Activated CD8-positive, alpha-beta T cell treated with anti-CD3 and anti-CD28 coated beads for 36 hours (primary cell): Measurements from ENCODE around the gene EFCAB12. TPM values are rescaled to one million over a fixed set of nuclear protein-coding genes. Genes with fewer than 3 reads are reported as not detected.

Experiments
- ATAC-seq: fragments of 200-7000 bp; cut with Tn5 transposase; one replicate; pipeline ENCODE4 v1.10.0; 2021; ENCODE audit warnings: mild to moderate bottlenecking, moderate library complexity
- CTCF ChIA-PET: fragments of 350-600 bp; sonication (Branson Sonifier 250); formaldehyde crosslinking; loops from one replicate; lab custom pipeline; 2021; ENCODE audit warnings: antibody characterized with exemption; lab: Charles Lee
- POLR2A ChIA-PET: fragments of 350-600 bp; sonication (Branson Sonifier 250); formaldehyde crosslinking; loops from one replicate; lab custom pipeline; 2021; ENCODE audit warnings: antibody characterized with exemption; lab: Charles Lee
- DNase-seq: peaks from one replicate; pipeline ENCODE4 v3.0.0-alpha.2; 2020
- H3K27ac Mint-ChIP-seq: one replicate; pipeline ENCODE4 v1.8.0; 2021; ENCODE audit warnings: mild to moderate bottlenecking, mixed read lengths
- H3K27me3 Mint-ChIP-seq: one replicate; pipeline ENCODE4 v1.8.0; 2021; ENCODE audit warnings: mixed read lengths
- H3K36me3 Mint-ChIP-seq: one replicate; pipeline ENCODE4 v1.8.0; 2021; ENCODE audit warnings: low read depth, mixed read lengths
- H3K4me1 Mint-ChIP-seq: one replicate; pipeline ENCODE4 v1.8.0; 2021; ENCODE audit warnings: low read depth, mixed read lengths
- H3K4me3 Mint-ChIP-seq: one replicate; pipeline ENCODE4 v1.8.0; 2021; ENCODE audit warnings: mild to moderate bottlenecking, moderate library complexity, mixed read lengths
- H3K9me3 Mint-ChIP-seq: one replicate; pipeline ENCODE4 v1.8.0; 2021; ENCODE audit warnings: mixed read lengths
- intact Hi-C: fragments of 100-400 bp; cut with micrococcal nuclease; formaldehyde crosslinking; loops from one replicate; pipeline ENCODE4 v1.10.0; 2022
- total RNA-seq, 2 experiments: library from RNA; stranded (reverse); gene quantifications; one replicate each; pipeline ENCODE4 v1.2.3, GENCODE V29; 2021
- TF ChIP-seq, protein P1 (sequence below): fragments of 200-600 bp; IDR thresholded peaks from one replicate; pipeline ENCODE4 v1.8.0; 2022; ENCODE audit warnings: antibody characterized with exemption, mild to moderate bottlenecking

Gene EFCAB12
- total RNA-seq, 2 experiments from 2014 or later, result 0.56 to 0.65 TPM

DNA sequence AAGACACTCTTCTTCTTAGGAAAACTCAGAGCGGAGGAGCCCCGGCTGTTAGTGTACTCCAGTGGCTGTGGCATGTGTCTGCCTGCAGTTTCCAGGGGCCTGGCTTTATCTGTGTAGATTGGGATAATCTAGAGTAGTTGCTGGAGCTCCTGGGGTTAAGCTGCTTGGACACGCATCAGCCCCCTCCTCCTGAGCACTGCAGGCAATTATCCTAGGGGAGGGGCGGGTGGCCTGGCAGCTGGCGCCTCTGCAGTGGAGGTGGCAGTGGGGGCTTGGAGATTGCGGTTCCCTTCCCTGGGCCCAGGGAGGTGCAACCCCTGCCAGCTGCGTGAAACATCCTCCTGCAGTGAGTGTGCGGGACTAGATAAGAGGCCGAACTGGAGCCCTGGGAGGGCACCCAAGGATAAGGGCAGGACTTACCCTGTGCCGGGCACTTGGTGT is 68.2 kb downstream of the EFCAB12 start:
- ChIA-PET POLR2A (no interaction called here), CTCF (no interaction called here)
- Mint-ChIP-seq H3K4me3 (no peak overlapping the region), H3K9me3 (no peaks in the 10 kb centered on the region), H3K27ac (no peak overlapping the region), H3K36me3 (no peaks in the 10 kb centered on the region), H3K27me3 (no peaks in the 10 kb centered on the region), H3K4me1 (no peaks in the 10 kb centered on the region)
- ATAC-seq (no peak), DNase-seq (no peak)
- intact Hi-C loops, result no loop called here
- TF ChIP-seq, protein P1, sequence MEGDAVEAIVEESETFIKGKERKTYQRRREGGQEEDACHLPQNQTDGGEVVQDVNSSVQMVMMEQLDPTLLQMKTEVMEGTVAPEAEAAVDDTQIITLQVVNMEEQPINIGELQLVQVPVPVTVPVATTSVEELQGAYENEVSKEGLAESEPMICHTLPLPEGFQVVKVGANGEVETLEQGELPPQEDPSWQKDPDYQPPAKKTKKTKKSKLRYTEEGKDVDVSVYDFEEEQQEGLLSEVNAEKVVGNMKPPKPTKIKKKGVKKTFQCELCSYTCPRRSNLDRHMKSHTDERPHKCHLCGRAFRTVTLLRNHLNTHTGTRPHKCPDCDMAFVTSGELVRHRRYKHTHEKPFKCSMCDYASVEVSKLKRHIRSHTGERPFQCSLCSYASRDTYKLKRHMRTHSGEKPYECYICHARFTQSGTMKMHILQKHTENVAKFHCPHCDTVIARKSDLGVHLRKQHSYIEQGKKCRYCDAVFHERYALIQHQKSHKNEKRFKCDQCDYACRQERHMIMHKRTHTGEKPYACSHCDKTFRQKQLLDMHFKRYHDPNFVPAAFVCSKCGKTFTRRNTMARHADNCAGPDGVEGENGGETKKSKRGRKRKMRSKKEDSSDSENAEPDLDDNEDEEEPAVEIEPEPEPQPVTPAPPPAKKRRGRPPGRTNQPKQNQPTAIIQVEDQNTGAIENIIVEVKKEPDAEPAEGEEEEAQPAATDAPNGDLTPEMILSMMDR, result no peak

DNA sequence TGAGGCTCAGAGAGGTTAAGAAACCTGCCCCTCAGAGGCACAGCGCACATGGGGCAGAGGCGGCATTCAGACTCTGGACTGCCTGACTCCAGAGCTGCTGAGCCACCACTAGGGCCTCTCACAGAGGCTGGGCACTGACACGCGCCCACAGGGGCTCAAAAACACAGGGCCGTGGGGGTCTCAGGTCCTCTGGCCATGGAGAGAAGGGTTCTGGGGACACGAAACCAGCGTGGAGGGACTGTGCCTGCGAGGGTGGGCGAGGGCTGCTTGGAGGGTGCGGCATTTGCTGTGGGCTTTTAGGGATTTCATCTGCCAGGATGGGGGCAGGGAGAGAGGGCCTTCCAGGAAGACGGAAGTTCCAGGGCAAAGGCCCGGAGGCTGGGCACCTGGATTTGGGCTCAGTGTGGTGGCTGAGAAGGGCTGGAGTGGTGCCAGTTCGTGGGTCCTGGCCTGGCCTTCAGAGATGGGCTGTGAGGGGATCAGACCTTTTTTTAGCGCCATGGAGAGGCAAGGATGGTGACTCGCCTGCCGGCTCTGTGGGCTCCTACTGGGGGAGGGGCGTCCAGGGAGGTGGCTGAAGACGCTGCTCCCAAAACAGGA is 69.6 kb downstream of the EFCAB12 start:
- H3K27ac Mint-ChIP-seq, result no peak overlapping the region
- POLR2A ChIA-PET, result no interaction called here
- H3K9me3 Mint-ChIP-seq, result no peaks in the 10 kb centered on the region
- H3K27me3 Mint-ChIP-seq, result no peaks in the 10 kb centered on the region
- no peaks in the 10 kb centered on the region for H3K36me3 Mint-ChIP-seq
- H3K4me3 Mint-ChIP-seq, result no peak overlapping the region
- ATAC-seq (no peak), DNase-seq (no peak)
- CTCF ChIA-PET, result no interaction called here
- no peaks in the 10 kb centered on the region for H3K4me1 Mint-ChIP-seq
- intact Hi-C loops, result no loop called here
- TF ChIP-seq, protein P1, result no peak

DNA sequence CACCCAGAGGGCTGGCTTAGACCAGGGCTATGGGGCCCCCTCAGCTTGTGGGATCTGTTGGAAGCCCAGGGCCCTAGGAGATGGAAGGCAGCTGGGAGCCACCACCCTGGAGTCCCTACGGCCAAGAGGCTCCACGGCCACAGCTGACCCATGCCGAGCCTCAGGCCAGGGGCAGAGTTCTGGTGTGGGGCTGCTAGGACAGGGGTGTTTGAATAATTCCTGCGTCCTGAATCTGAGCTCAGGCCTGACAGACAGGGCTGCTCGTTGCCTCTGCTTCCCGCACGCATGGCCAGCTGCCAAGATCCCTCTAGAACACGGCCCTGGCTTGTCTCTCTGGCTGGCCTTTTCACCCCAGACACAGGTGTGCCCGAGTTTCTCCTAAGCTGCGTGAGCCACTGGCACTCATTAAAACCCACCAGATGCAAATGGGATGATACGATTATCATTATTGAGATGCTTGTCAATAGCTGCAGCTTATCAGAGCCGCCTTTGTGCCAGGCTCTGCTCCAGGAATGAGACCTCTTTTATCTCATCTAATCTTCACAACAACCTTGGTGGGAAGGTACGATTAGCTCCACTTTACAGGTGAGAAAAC is 70.2 kb downstream of the EFCAB12 start:
- intact Hi-C loops, result no loop called here
- Mint-ChIP-seq H3K27me3 (no peaks in the 10 kb centered on the region), H3K9me3 (no peaks in the 10 kb centered on the region), H3K4me1 (no peaks in the 10 kb centered on the region), H3K36me3 (no peaks in the 10 kb centered on the region), H3K27ac (no peak overlapping the region), H3K4me3 (no peak overlapping the region)
- CTCF ChIA-PET, result no interaction called here
- DNase-seq (no peak), ATAC-seq (no peak)
- TF ChIP-seq, protein P1, result no peak
- POLR2A ChIA-PET, result no interaction called here

DNA sequence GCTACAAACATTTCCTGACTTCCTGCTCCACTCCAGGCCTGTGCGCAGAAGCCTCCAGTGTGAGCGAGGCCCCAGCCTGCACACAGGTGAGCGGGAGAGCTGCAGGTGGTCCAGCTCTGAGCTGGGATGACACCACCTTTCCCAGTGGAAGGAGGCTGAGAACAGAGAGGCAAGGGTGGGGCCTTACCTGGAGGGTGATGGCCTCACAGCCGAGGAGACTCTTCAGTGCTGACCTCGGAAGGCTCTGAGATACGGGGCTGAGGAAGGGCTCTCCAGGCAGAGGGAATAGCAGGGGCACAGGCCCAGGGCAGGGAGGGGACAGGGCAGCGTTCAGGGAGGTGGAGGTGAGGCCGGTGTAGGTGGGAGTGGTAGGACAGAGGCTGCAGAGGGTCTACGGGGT is 70.8 kb downstream of the EFCAB12 start:
- ATAC-seq (no peak), DNase-seq (no peak)
- H3K27me3 Mint-ChIP-seq, result no peaks in the 10 kb centered on the region
- POLR2A ChIA-PET, result no interaction called here
- TF ChIP-seq, protein P1, result no peak
- H3K27ac Mint-ChIP-seq, result no peak overlapping the region
- H3K4me1 Mint-ChIP-seq, result no peaks in the 10 kb centered on the region
- intact Hi-C loops, result no loop called here
- no peaks in the 10 kb centered on the region for H3K9me3 Mint-ChIP-seq
- H3K4me3 Mint-ChIP-seq, result no peak overlapping the region
- CTCF ChIA-PET, result no interaction called here
- H3K36me3 Mint-ChIP-seq, result no peaks in the 10 kb centered on the region

DNA sequence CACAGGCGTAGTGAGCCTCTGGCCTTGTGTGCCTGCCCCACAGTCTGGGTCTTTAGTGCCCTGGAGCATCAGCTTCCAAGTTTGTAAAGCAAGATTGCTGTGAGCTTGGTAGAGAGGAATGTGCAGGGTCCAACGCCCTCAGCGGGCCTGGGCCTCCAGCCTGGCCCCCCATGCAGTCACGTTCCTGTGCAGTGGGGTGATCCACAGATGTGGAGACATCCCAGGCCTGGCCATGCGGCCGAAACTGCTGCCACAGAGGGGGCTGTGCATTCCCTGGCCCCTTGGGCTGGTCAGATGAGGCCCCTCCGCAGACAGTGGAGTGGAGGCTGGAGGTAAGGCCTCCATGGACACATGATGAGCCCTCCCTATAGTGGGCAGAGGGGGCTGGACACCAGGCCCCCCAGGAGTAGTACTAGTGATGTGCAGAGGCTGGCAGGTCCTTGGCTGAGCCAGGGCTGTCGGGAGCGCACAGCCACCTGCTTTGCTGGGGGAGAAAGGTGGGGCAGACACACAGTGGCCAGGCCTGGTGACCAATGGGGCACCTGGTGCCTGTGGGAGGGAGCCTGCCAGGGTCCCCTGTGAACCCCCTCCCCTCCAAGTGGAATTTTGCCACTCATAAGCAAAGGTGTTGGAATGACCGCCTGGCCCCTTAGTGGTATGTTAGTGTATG is 71.5 kb downstream of the EFCAB12 start:
- no peak for ATAC-seq
- Mint-ChIP-seq H3K4me1 (no peaks in the 10 kb centered on the region), H3K4me3 (no peak overlapping the region), H3K36me3 (no peaks in the 10 kb centered on the region), H3K27ac (no peak overlapping the region), H3K27me3 (no peaks in the 10 kb centered on the region), H3K9me3 (no peaks in the 10 kb centered on the region)
- POLR2A ChIA-PET, result no interaction called here
- DNase-seq, result no peak
- CTCF ChIA-PET, result interaction anchor here (1.2 kb wide), 1 partner anchor 26 kb away, joined by 4 read pairs; no protein-coding TSS in a partner anchor
- intact Hi-C loops, result no loop called here
- TF ChIP-seq, protein P1, result no peak
